Endothelial cell of umbilical vein (primary cell): ENCODE data around the gene PDE7B. TPM values are rescaled to one million over a fixed set of nuclear protein-coding genes. Genes with fewer than 3 reads are reported as not detected.

ENCODE experiments used
- BruUV-seq: library from RNA; stranded (reverse); fragments of 400-500 nt; replicated peaks from 2 replicates; lab custom pipeline; 2021; lab: Mats Ljungman, UMichigan
- CTCF ChIA-PET: fragments of 300-600, 350-600 bp; sonication (Branson Sonifier 250); formaldehyde crosslinking; loops from one replicate; lab custom pipeline; 2021; ENCODE audit warnings: antibody characterized with exemption, inconsistent platforms; lab: Charles Lee
- POLR2A ChIA-PET: fragments of 300-600, 350-600 bp; sonication (Branson Sonifier 250); formaldehyde crosslinking; loops from one replicate; lab custom pipeline; 2021; ENCODE audit warnings: antibody characterized with exemption, inconsistent platforms; lab: Charles Lee
- DNase-seq: peaks from one replicate; pipeline ENCODE4 v3.0.0-alpha.2; 2011; ENCODE audit warnings: low read depth, low spot score
- FAIRE-seq: peaks from 2 replicates; lab custom pipeline; 2011; peaks lifted over from hg19 to GRCh38; lab: Jason Lieb, UNC
- H2AFZ ChIP-seq: 2 replicates; pipeline ENCODE4 v1.6.0; 2012; ENCODE audit warnings: low read depth, low read length, control low read depth, inconsistent platforms
- H3K27ac ChIP-seq: 2 replicates; pipeline ENCODE4 v1.5.1; 2011; ENCODE audit warnings: low read depth, mild to moderate bottlenecking, control low read depth, low read length, moderate library complexity; ENCODE audit not compliant: insufficient read depth
- H3K27me3 ChIP-seq, 2 experiments: 2 replicates each; pipeline versions ENCODE4 v1.6.0 to v1.6.1; 2011; ENCODE audit warnings: low read length in 2 of 2, mixed read lengths in 1 of 2; ENCODE audit not compliant: control insufficient read depth in 2 of 2, insufficient read depth in 2 of 2
- H3K36me3 ChIP-seq, 2 experiments: 2 replicates in 1 of 2; 3 replicates in 1 of 2; pipeline ENCODE4 v1.5.1; 2011; ENCODE audit warnings: low read length in 2 of 2, mild to moderate bottlenecking in 1 of 2, moderate library complexity in 1 of 2; ENCODE audit not compliant: control insufficient read depth in 2 of 2, insufficient read depth in 2 of 2; ENCODE audit errors: extremely low read depth in 1 of 2
- H3K4me1 ChIP-seq: 3 replicates; pipeline ENCODE4 v1.5.1; 2011; ENCODE audit warnings: mild to moderate bottlenecking, low read length; ENCODE audit not compliant: control insufficient read depth, insufficient read depth; ENCODE audit errors: extremely low read depth
- H3K4me2 ChIP-seq: 2 replicates; pipeline ENCODE4 v1.6.1; 2011; ENCODE audit warnings: low read length, control low read depth, mixed read lengths; ENCODE audit not compliant: insufficient read depth
- H3K4me3 ChIP-seq, 3 experiments: fragments of 200-600 bp in 1 of 3; sonication (generic), shearing (Covaris generic) in 1 of 3; replicated peaks in 1 of 3; 2 replicates each; pipeline ENCODE4 v1.5.1; 2011 to 2016; ENCODE audit warnings: control low read depth in 3 of 3, low read length in 3 of 3, mild to moderate bottlenecking in 2 of 3, inconsistent platforms in 1 of 3, low read depth in 1 of 3, moderate library complexity in 1 of 3; ENCODE audit not compliant: insufficient read depth in 1 of 3
- H3K79me2 ChIP-seq: 2 replicates; pipeline ENCODE4 v1.6.0; 2012; ENCODE audit warnings: low read length, inconsistent platforms; ENCODE audit not compliant: control insufficient read depth, insufficient read depth
- H3K9ac ChIP-seq: replicated peaks from 2 replicates; pipeline ENCODE3; 2011; ENCODE audit warnings: low read length, control low read depth; ENCODE audit not compliant: insufficient read depth; ENCODE audit errors: extremely low read depth
- H3K9me1 ChIP-seq: replicated peaks from 3 replicates; pipeline ENCODE4 v1.6.0; 2011; ENCODE audit warnings: mild to moderate bottlenecking, low read length; ENCODE audit not compliant: control insufficient read depth, insufficient read depth; ENCODE audit errors: extremely low read depth
- H3K9me3 ChIP-seq: replicated peaks from 2 replicates; pipeline ENCODE4 v1.5.1; 2012; ENCODE audit warnings: low read length, inconsistent platforms; ENCODE audit not compliant: control insufficient read depth, insufficient read depth
- H4K20me1 ChIP-seq: replicated peaks from 2 replicates; pipeline ENCODE3; 2011; ENCODE audit warnings: mild to moderate bottlenecking, low read length; ENCODE audit not compliant: control insufficient read depth, insufficient read depth; ENCODE audit errors: extremely low read depth
- CTCF ChIP-seq, 2 donors: IDR thresholded peaks; 1 replicate in 1 of 2; 2 replicates in 1 of 2; pipeline ENCODE4 v1.5.1; 2011; ENCODE audit warnings: low read length in 2 of 2, mild to moderate bottlenecking in 2 of 2, moderate library complexity in 2 of 2, control low read depth in 1 of 2, inconsistent platforms in 1 of 2, low read depth in 1 of 2; ENCODE audit not compliant: insufficient read depth in 1 of 2; ENCODE audit errors: extremely low read depth in 1 of 2
- EZH2 ChIP-seq: IDR thresholded peaks from 2 replicates; pipeline ENCODE4 v1.6.1; 2012; ENCODE audit warnings: borderline replicate concordance, low read depth, mild to moderate bottlenecking, moderate library complexity, low read length, inconsistent platforms; ENCODE audit not compliant: severe bottlenecking
- FOS ChIP-seq: IDR thresholded peaks from 2 replicates; pipeline ENCODE4 v1.6.1; 2011; ENCODE audit warnings: mild to moderate bottlenecking, low read length, moderate library complexity, borderline replicate concordance; ENCODE audit not compliant: insufficient read depth
- GATA2 ChIP-seq: IDR thresholded peaks from 2 replicates; pipeline ENCODE4 v1.7.0; 2011; ENCODE audit warnings: low read depth, mild to moderate bottlenecking, moderate library complexity, mixed read lengths, low read length; ENCODE audit not compliant: insufficient read length, insufficient read depth
- JUN ChIP-seq: IDR thresholded peaks from 2 replicates; pipeline ENCODE4 v1.6.1; 2011; ENCODE audit warnings: borderline replicate concordance, low read depth; ENCODE audit not compliant: insufficient read length, insufficient read depth
- MAX ChIP-seq: IDR thresholded peaks from 2 replicates; pipeline ENCODE4 v1.6.1; 2011; ENCODE audit not compliant: insufficient read depth, insufficient read length
- MYC ChIP-seq: IDR thresholded peaks from one replicate; pipeline ENCODE4 v1.6.1; 2011; ENCODE audit warnings: mild to moderate bottlenecking, low read depth, low read length
- POLR2A ChIP-seq: IDR thresholded peaks from 2 replicates; pipeline ENCODE4 v1.6.1; 2012; ENCODE audit warnings: low read depth, mild to moderate bottlenecking, control low read depth, low read length
- POLR2AphosphoS5 ChIP-seq: IDR thresholded peaks from 2 replicates; pipeline ENCODE4 v1.6.1; 2012; ENCODE audit warnings: low read depth, mild to moderate bottlenecking, control low read depth, low read length, moderate library complexity; ENCODE audit not compliant: insufficient read depth
- dilution Hi-C: fragments of 300-500 bp; cut with MboI; formaldehyde crosslinking; loops from one replicate; pipeline ENCODE4 v1.15.0; 2019; ENCODE audit warnings: low sequenced_read_pairs; ENCODE audit not compliant: extremely low pct_ligation_motif_present
- intact Hi-C: fragments of 100-400 bp; cut with micrococcal nuclease; formaldehyde crosslinking; loops from one replicate; pipeline ENCODE4 v1.10.0; 2022
- polyA plus RNA-seq, 4 experiments: library from polyadenylated mRNA; depleted of rRNA in 3 of 4; stranded (reverse) in 3 of 4; unstranded in 1 of 4; fragments of >200 nt; gene quantifications; 2 replicates each; pipeline versions ENCODE4 v1.2.1 to v1.2.3, GENCODE V29; 2011 to 2012; ENCODE audit warnings: missing spikeins in 1 of 4
- total RNA-seq: library from RNA; stranded (reverse); gene quantifications from 2 replicates; pipeline ENCODE4 v1.2.3, GENCODE V29; 2021

PDE7B gene
- total and polyA plus RNA-seq, 2 donors (not counting 3 experiments of a cell fraction or from before 2014, with no cell fraction given), result 20.6 to 25.1 TPM

GRCh38 chr6:136036601-136037000 lies 185.1 kb downstream of the PDE7B start:
- Histone ChIP-seq H3K9ac (peak overlapping the region; percentile 94), H3K4me1 (peaks cover 69% of the 10 kb centered on the region), H3K27ac (peak overlapping the region; percentile 93), H3K27me3 (no peaks in the 10 kb centered on the region), H3K4me3 (peak overlapping the region in 1 of 3 experiments; percentile 97), H3K4me2 (peak overlapping the region; percentile 98), H3K36me3 (no peaks in the 10 kb centered on the region), H3K9me3 (no peaks in the 10 kb centered on the region), H2AFZ (no peak overlapping the region), H3K79me2 (peaks cover 42% of the 10 kb centered on the region), H4K20me1 (no peaks in the 10 kb centered on the region), H3K9me1 (no peaks in the 10 kb centered on the region)
- BruUV-seq, result no TSS peak
- DNase-seq (peak; percentile 61), FAIRE-seq (no peak)
- intact Hi-C loops (loop anchor here (1.0 to 5.0 kb wide), 2 partner anchors 114 to 251 kb away; partner anchors contain the start of gene BCLAF1), dilution Hi-C loops (no loop called here)
- ChIA-PET POLR2A (interaction anchor here (1.4 to 2.4 kb wide), 2 partner anchors 14 to 31 kb away, joined by 4 to 9 read pairs; no protein-coding TSS in a partner anchor), CTCF (interaction anchor here (0.9 to 3.0 kb wide), 9 partner anchors 14 to 190 kb away, joined by 3 to 16 read pairs (median 9); no protein-coding TSS in a partner anchor)
- no peak for TF ChIP-seq GATA2
- no peak for TF ChIP-seq POLR2AphosphoS5
- no peak for TF ChIP-seq EZH2
- TF ChIP-seq CTCF (IDR thresholded peaks at IDR 0.05; ENCODE audit: extremely low read depth in 1 of 2, insufficient read depth in 1 of 2, low read depth in 1 of 2, low read length in 2 of 2), result no peak
- no peak for TF ChIP-seq JUN
- no peak for TF ChIP-seq FOS
- no peak for TF ChIP-seq POLR2A
- no peak for TF ChIP-seq MAX
- TF ChIP-seq MYC, result no peak
